Stimulated activated CD8-positive, alpha-beta memory T cell treated with anti-CD3 and anti-CD28 coated beads, Interleukin-7, amount 100 ng/mL, for 1 hour (primary cell): ENCODE results near the gene ZNF136.

Source experiments
- DNase-seq, 2 donors: peaks; one replicate each; pipeline ENCODE4 v3.0.0-alpha.2; 2020; ENCODE audit warnings: low read depth in 2 of 2

ZNF136 gene

GRCh38 chr19:12162882-12163806 lies at the start of gene ZNF136:
Gene ZNF136 (plus strand): TSS chr19:12163096. CDS start chr19:12163204, 108 bp downstream.
- DNase-seq: peak; percentile 82 to 85

GRCh38 chr19:12113121-12113520 lies 49.8 kb upstream of the ZNF136 start:
- no peak for DNase-seq

- no peak for DNase-seq
These were observed 45.5 kb upstream of the ZNF136 start for GRCh38 chr19:12117201-12117970.

GRCh38 chr19:12126707-12127106 lies 36.2 kb upstream of the ZNF136 start:
- no peak for DNase-seq

- no peak for DNase-seq
These were observed 29.8 kb upstream of the ZNF136 start for GRCh38 chr19:12133069-12133468.

GRCh38 chr19:12137221-12137940 lies 25.5 kb upstream of the ZNF136 start:
- DNase-seq: no peak

- DNase-seq: no peak
These were observed 23.6 kb upstream of the ZNF136 start for GRCh38 chr19:12139269-12139668.

GRCh38 chr19:12139885-12140544 lies 22.9 kb upstream of the ZNF136 start, which contains the start of gene ZNF20:
Gene ZNF20 (minus strand): TSS chr19:12140350. CDS start chr19:12140182, 168 bp downstream.
- DNase-seq: peak; percentile 68 to 82

- peak; percentile 68 to 80 for DNase-seq
These were observed 22.1 kb upstream of the ZNF136 start for GRCh38 chr19:12140545-12141404.

GRCh38 chr19:12141405-12141736 lies 21.5 kb upstream of the ZNF136 start:
- DNase-seq: no peak

- DNase-seq: no peak
These were observed 17.5 kb upstream of the ZNF136 start for GRCh38 chr19:12145348-12145747.

GRCh38 chr19:12155324-12155860 lies 7.5 kb upstream of the ZNF136 start:
- DNase-seq: no peak

GRCh38 chr19:12156223-12157058 lies 6.5 kb upstream of the ZNF136 start, which contains the start of gene ZNF625:
Gene ZNF625 (minus strand): TSS chr19:12156734. CDS start chr19:12156558, 176 bp downstream.
- no peak for DNase-seq

GRCh38 chr19:12159773-12160414 lies 3.0 kb upstream of the ZNF136 start:
- DNase-seq: no peak

- no peak for DNase-seq
These were observed 399 bp upstream of the ZNF136 start for GRCh38 chr19:12162513-12162881.

- no peak for DNase-seq
These were observed 930 bp downstream of the ZNF136 start for GRCh38 chr19:12163826-12164225.

GRCh38 chr19:12166626-12167025 lies 3.7 kb downstream of the ZNF136 start:
- no peak for DNase-seq

- DNase-seq: no peak
These were observed 17.5 kb downstream of the ZNF136 start for GRCh38 chr19:12180377-12180776.

- no peak for DNase-seq
These were observed 24.7 kb downstream of the ZNF136 start for GRCh38 chr19:12187625-12188024.
